GM15510 (cell line): ENCODE results near the gene ZC3H12C.

Experiments used
- POLR2A ChIP-seq: IDR thresholded peaks from 3 replicates; pipeline ENCODE4 v1.6.1; 2011; ENCODE audit warnings: borderline replicate concordance; ENCODE audit not compliant: insufficient read length; ENCODE audit errors: extremely low read depth

Gene ZC3H12C

GRCh38 chr11:110148775-110149744, 55.9 kb downstream of the ZC3H12C start:
- no peak for TF ChIP-seq POLR2A

- no peak for TF ChIP-seq POLR2A
Observed at GRCh38 chr11:110152199-110152598, 59.0 kb downstream of the ZC3H12C start.

GRCh38 chr11:110153474-110153873, 60.3 kb downstream of the ZC3H12C start:
- TF ChIP-seq POLR2A, result no peak

- no peak for TF ChIP-seq POLR2A
Observed at GRCh38 chr11:110156503-110156902, 63.3 kb downstream of the ZC3H12C start.

- no peak for TF ChIP-seq POLR2A
Observed at GRCh38 chr11:110158317-110159200, 65.4 kb downstream of the ZC3H12C start.

- TF ChIP-seq POLR2A, result no peak
Observed at GRCh38 chr11:110159476-110159875, 66.3 kb downstream of the ZC3H12C start.

- no peak for TF ChIP-seq POLR2A
Observed at GRCh38 chr11:110160016-110160415, 66.8 kb downstream of the ZC3H12C start.

- no peak for TF ChIP-seq POLR2A
Observed at GRCh38 chr11:110160437-110160836, 67.2 kb downstream of the ZC3H12C start.

GRCh38 chr11:110161061-110161460, 67.9 kb downstream of the ZC3H12C start:
- no peak for TF ChIP-seq POLR2A

GRCh38 chr11:110162216-110162615, 69.0 kb downstream of the ZC3H12C start:
- TF ChIP-seq POLR2A, result no peak

GRCh38 chr11:110165039-110165925, 72.1 kb downstream of the ZC3H12C start:
- TF ChIP-seq POLR2A, result no peak

- TF ChIP-seq POLR2A, result no peak
Observed at GRCh38 chr11:110168033-110168803, 75.0 kb downstream of the ZC3H12C start.

- no peak for TF ChIP-seq POLR2A
Observed at GRCh38 chr11:110169738-110170137, 76.5 kb downstream of the ZC3H12C start.
